C4-2B (cell line): ENCODE results near the gene CCDC61.

Experiments used
- H3K27ac ChIP-seq: fragments of 450-650 bp; 2 replicates; pipeline ENCODE4 v1.5.1; 2017
- CTCF ChIP-seq: fragments of 450-650 bp; conservative IDR thresholded peaks from 2 replicates; pipeline ENCODE4 v1.5.1; 2017; ENCODE audit warnings: mild to moderate bottlenecking
- ZFX ChIP-seq: fragments of 450-650 bp; IDR thresholded peaks from 2 replicates; pipeline ENCODE4 v1.6.1; 2017

The CCDC61 gene

GRCh38 chr19:46017874-46018675 lies 22.8 kb downstream of the CCDC61 start:
- H3K27ac ChIP-seq = no peak overlapping the region
- TF ChIP-seq CTCF = no peak
- TF ChIP-seq ZFX = no peak

GRCh38 chr19:46018729-46019251 lies 23.5 kb downstream of the CCDC61 start:
- no peak for TF ChIP-seq CTCF
- TF ChIP-seq ZFX = no peak

GRCh38 chr19:46019270-46019669 lies 24.0 kb downstream of the CCDC61 start:
- no peak overlapping the region for H3K27ac ChIP-seq
- no peak for TF ChIP-seq ZFX
- TF ChIP-seq CTCF = no peak

More at GRCh38 chr19:46018729-46019251, 23.5 kb downstream of the CCDC61 start:
- no peak overlapping the region for H3K27ac ChIP-seq

- TF ChIP-seq CTCF = no peak
- no peak for TF ChIP-seq ZFX
- H3K27ac ChIP-seq = no peak overlapping the region
Measured at GRCh38 chr19:46020819-46021125, 25.5 kb downstream of the CCDC61 start.

GRCh38 chr19:46021531-46022041 lies 26.3 kb downstream of the CCDC61 start:
- TF ChIP-seq ZFX (no peak), CTCF (no peak)

GRCh38 chr19:46022061-46022430 lies 26.8 kb downstream of the CCDC61 start:
- no peak for TF ChIP-seq CTCF
- TF ChIP-seq ZFX = no peak
- H3K27ac ChIP-seq = no peak overlapping the region

More at GRCh38 chr19:46021531-46022041, 26.3 kb downstream of the CCDC61 start:
- no peak overlapping the region for H3K27ac ChIP-seq

GRCh38 chr19:46022431-46023310 lies 27.4 kb downstream of the CCDC61 start, which contains the start of gene PGLYRP1:
Gene PGLYRP1, minus strand, starts transcription at chr19:46023053. Its CDS starts 32 bp downstream, at chr19:46023021.
- H3K27ac ChIP-seq = no peak within 1 kb of the TSS

More at GRCh38 chr19:46022431-46023310, 27.4 kb downstream of the CCDC61 start, which contains the start of gene PGLYRP1:
- no peak for TF ChIP-seq CTCF
- TF ChIP-seq ZFX = no peak
